Ishikawa (cell line): ENCODE measurements around the gene CRMP1.

Source experiments
- RAD21 ChIP-seq: IDR thresholded peaks from 2 replicates; pipeline ENCODE4 v1.6.1; 2012; ENCODE audit warnings: low read depth
- YY1 ChIP-seq: IDR thresholded peaks from 2 replicates; pipeline ENCODE4 v1.6.1; 2012; ENCODE audit warnings: low read depth
- ZBTB7A ChIP-seq: IDR thresholded peaks from 2 replicates; pipeline ENCODE4 v1.6.1; 2012; ENCODE audit warnings: low read depth
- TF ChIP-seq, protein P1 (sequence below): IDR thresholded peaks from 2 replicates; pipeline ENCODE4 v1.6.1; 2012
- TF ChIP-seq, protein P2 (sequence below): IDR thresholded peaks from 2 replicates; pipeline ENCODE4 v1.6.1; 2012; ENCODE audit warnings: low read depth, mild to moderate bottlenecking

DNA sequence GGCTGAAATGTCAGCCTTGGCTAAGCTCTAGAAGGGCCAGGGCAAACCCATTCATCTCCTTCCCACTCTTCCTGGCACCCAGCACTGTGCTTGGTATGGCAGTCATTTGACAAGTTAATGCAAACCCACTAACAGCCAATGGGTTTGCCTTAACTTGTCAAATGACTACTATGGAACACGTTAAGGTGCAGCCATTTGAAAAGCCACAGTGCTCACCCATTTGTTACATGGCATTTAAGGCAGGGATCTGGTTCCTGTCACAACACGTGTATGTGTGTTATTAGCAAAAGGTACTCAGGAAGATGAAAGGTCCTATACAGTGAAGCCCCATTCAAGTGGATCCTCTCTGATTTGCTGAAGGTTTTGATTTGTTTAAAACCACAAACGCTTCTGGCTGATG lies 7.2 kb downstream of the CRMP1 start:
- TF ChIP-seq ZBTB7A, result no peak
- TF ChIP-seq, protein P1, sequence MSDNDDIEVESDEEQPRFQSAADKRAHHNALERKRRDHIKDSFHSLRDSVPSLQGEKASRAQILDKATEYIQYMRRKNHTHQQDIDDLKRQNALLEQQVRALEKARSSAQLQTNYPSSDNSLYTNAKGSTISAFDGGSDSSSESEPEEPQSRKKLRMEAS, result no peak
- no peak for TF ChIP-seq YY1
- TF ChIP-seq, protein P2, sequence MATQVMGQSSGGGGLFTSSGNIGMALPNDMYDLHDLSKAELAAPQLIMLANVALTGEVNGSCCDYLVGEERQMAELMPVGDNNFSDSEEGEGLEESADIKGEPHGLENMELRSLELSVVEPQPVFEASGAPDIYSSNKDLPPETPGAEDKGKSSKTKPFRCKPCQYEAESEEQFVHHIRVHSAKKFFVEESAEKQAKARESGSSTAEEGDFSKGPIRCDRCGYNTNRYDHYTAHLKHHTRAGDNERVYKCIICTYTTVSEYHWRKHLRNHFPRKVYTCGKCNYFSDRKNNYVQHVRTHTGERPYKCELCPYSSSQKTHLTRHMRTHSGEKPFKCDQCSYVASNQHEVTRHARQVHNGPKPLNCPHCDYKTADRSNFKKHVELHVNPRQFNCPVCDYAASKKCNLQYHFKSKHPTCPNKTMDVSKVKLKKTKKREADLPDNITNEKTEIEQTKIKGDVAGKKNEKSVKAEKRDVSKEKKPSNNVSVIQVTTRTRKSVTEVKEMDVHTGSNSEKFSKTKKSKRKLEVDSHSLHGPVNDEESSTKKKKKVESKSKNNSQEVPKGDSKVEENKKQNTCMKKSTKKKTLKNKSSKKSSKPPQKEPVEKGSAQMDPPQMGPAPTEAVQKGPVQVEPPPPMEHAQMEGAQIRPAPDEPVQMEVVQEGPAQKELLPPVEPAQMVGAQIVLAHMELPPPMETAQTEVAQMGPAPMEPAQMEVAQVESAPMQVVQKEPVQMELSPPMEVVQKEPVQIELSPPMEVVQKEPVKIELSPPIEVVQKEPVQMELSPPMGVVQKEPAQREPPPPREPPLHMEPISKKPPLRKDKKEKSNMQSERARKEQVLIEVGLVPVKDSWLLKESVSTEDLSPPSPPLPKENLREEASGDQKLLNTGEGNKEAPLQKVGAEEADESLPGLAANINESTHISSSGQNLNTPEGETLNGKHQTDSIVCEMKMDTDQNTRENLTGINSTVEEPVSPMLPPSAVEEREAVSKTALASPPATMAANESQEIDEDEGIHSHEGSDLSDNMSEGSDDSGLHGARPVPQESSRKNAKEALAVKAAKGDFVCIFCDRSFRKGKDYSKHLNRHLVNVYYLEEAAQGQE, result no peak
- TF ChIP-seq RAD21, result no peak
